GM12875 (cell line): Measurements from ENCODE around the gene RPTOR.

Experiments
- H3K4me3 ChIP-seq: one replicate; pipeline ENCODE4 v1.5.1; 2011; ENCODE audit warnings: low read depth, low read length, control low read depth
- TF ChIP-seq, protein P1 (sequence below): IDR thresholded peaks from 2 replicates; pipeline ENCODE4 v1.5.1; 2011; ENCODE audit warnings: low read depth, mild to moderate bottlenecking, control low read depth, inconsistent platforms, low read length, moderate library complexity, borderline replicate concordance; ENCODE audit not compliant: insufficient read depth

Gene RPTOR

GRCh38 chr17:80630560-80631120, 86.0 kb downstream of the RPTOR start:
- TF ChIP-seq, protein P1, sequence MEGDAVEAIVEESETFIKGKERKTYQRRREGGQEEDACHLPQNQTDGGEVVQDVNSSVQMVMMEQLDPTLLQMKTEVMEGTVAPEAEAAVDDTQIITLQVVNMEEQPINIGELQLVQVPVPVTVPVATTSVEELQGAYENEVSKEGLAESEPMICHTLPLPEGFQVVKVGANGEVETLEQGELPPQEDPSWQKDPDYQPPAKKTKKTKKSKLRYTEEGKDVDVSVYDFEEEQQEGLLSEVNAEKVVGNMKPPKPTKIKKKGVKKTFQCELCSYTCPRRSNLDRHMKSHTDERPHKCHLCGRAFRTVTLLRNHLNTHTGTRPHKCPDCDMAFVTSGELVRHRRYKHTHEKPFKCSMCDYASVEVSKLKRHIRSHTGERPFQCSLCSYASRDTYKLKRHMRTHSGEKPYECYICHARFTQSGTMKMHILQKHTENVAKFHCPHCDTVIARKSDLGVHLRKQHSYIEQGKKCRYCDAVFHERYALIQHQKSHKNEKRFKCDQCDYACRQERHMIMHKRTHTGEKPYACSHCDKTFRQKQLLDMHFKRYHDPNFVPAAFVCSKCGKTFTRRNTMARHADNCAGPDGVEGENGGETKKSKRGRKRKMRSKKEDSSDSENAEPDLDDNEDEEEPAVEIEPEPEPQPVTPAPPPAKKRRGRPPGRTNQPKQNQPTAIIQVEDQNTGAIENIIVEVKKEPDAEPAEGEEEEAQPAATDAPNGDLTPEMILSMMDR: no peak
- no peak overlapping the region for H3K4me3 ChIP-seq

DNA sequence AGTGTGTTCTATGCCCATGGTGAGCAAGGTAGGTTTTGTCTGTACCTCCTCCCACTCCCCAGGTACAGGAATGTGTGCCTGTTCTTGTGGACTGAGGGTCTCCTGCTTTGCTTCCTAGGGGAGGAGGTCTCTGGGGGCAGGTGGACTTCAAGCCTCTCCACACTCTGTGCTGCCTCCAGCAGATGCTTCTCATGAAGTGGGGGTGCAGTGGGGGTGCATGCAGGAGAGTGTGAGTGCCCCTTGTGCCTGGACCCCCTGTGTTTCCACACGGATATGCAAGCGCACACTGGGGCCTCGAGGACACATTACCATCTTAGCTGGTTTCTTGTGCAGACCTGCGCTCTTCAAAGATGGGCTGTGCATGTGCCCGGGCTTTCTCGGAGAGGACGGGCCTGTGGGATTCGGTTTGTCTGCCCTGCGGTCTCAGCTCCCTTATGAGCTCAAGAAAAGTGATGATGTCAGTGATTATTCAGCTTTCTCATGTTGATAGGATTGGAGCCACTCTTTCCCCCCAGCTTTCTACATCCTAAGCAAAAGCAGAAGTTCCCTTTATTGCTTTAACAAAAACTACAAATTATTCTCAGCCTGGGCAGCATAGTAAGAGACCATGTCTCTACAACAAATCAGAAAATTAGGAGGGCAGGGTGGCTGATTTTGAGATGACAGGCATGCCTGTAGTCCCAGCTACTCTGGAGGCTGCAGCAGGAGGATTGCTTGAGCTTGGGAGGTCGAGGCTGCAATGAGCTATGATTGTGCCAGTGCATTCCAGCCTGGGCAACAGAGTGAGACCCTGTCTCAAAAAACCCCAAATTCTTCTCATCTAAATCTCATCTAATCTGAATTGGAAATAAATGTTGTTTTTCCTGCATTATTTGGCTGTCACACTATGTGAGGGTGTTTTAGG, 86.8 kb downstream of the RPTOR start:
- H3K4me3 ChIP-seq: no peak overlapping the region
- TF ChIP-seq, protein P1: no peak

DNA sequence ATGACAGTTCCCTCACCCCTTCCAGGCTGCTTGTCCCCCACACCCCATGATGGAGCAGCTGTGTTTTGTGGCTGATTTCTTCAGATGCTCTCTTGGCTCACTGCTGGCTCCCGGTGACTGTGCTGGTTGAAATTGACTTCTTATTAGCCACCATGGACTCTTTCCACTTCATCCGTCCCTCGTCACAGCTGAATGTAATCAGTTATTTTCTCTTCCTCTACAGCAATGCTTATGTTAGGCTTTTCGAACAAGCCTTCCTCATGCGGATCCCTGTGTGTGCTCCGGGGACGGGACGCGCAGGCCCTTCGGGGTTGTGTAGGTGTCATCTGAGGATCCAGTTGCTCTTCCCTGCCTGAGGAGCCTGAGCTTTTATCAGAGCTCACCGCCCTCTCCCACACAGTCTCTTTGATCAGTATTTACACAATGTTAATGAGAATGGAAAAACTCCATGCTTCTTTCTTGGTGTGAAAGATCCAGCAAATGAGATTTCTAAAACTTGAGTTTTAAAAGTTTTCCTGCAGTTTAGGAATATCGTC, 87.5 kb downstream of the RPTOR start:
- TF ChIP-seq, protein P1: no peak
- no peak overlapping the region for H3K4me3 ChIP-seq

DNA sequence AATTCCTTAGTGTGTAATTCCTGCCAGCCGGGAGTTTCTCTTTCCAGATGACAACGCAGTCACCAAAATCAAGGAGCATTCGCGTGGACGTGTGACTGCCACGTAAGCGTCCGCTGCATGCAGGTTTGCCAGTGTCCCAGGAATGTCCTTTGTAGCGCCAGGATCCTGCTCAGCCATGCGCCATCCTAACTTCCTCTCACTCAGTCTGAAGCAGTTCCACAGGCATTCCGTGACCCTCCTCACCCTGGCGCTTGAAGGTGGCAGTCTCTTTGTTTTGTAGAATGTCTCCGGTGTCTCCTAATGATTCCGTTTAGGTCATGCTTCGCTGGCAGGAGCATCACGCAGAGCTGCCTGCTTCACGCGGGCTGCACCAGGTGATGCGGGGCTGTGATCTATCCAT, 88.6 kb downstream of the RPTOR start:
- TF ChIP-seq, protein P1: no peak
- no peak overlapping the region for H3K4me3 ChIP-seq

GRCh38 chr17:80633994-80634566, 89.4 kb downstream of the RPTOR start:
- TF ChIP-seq, protein P1: no peak
- H3K4me3 ChIP-seq: no peak overlapping the region

DNA sequence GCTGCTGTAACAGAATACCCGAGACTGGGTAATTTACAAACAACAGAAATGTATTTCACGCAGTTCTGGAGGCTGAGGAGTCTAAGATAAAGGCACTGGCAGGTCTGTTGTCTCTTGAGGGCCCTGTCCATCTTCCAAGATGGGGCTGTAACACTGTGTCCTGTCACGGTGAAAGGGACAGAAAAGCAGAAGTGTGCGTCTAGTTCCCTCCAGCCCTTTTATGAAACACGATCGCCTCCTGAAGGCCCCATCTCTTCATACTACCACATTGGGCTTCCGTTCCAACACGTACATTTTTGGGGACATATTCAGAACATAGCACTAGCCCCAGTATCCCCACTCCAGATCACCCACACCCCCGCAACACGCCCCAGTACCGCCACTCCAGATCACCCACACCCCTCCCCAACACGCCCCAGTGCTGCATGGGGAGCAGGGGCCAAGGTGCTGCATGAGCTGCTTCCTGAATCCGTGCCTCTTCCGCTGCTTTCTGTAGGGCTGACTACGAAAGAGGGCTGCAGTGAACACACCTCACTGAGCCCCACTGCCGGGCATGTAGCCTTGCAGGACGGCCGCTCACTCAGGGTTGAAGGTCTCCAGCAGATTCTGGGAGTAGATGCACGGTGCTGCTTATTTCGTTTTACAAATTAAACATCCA, 91.9 kb downstream of the RPTOR start:
- no peak overlapping the region for H3K4me3 ChIP-seq
- TF ChIP-seq, protein P1: no peak
